Neural progenitor cell (in vitro differentiated cells): ENCODE measurements around the gene TMEM178B. TPM values are rescaled to one million over a fixed set of nuclear protein-coding genes. Genes with fewer than 3 reads are reported as not detected.

Source experiments
- DNase-seq: peaks from one replicate; pipeline ENCODE4 v3.0.0-alpha.2; 2016; ENCODE audit warnings: low spot score
- H2AFZ ChIP-seq: fragments of 200-600 bp; sonication (generic); replicated peaks from 2 replicates; pipeline ENCODE4 v1.6.1; 2016; ENCODE audit warnings: antibody characterized with exemption
- H3F3A ChIP-seq: fragments of 200-600 bp; sonication (generic); 2 replicates; pipeline ENCODE4 v1.6.1; 2016; ENCODE audit warnings: antibody characterized with exemption, low read depth
- H3K27ac ChIP-seq: fragments of 200-600 bp; sonication (generic); 2 replicates; pipeline ENCODE4 v1.5.1; 2016; ENCODE audit warnings: mild to moderate bottlenecking
- H3K27me3 ChIP-seq: fragments of 200-600 bp; sonication (generic); 2 replicates; pipeline ENCODE4 v1.6.1; 2016; ENCODE audit warnings: mild to moderate bottlenecking, moderate library complexity
- H3K36me3 ChIP-seq: fragments of 200-600 bp; sonication (generic); 2 replicates; pipeline ENCODE4 v1.5.1; 2016
- H3K4me1 ChIP-seq: fragments of 200-600 bp; sonication (generic); 2 replicates; pipeline ENCODE4 v1.6.1; 2016; ENCODE audit warnings: mixed run types
- H3K4me2 ChIP-seq: fragments of 200-600 bp; sonication (generic); 2 replicates; pipeline ENCODE4 v1.6.1; 2016
- H3K4me3 ChIP-seq: fragments of 200-600 bp; sonication (generic); 2 replicates; pipeline ENCODE4 v1.5.1; 2016
- H3K79me2 ChIP-seq: fragments of 200-600 bp; sonication (generic); 2 replicates; pipeline ENCODE4 v1.6.1; 2016; ENCODE audit warnings: low read depth
- H3K9ac ChIP-seq: fragments of 200-600 bp; sonication (generic); 2 replicates; pipeline ENCODE4 v1.6.1; 2016
- H3K9me3 ChIP-seq: fragments of 200-600 bp; sonication (generic); 2 replicates; pipeline ENCODE4 v1.5.1; 2016; ENCODE audit warnings: low read depth
- H4K20me1 ChIP-seq: fragments of 200-600 bp; sonication (generic); 2 replicates; pipeline ENCODE4 v1.6.1; 2016; ENCODE audit warnings: low read depth
- H3K27ac Mint-ChIP-seq: 3 replicates; pipeline ENCODE4 v1.8.0; 2021; ENCODE audit warnings: mixed read lengths
- H3K27me3 Mint-ChIP-seq: 2 replicates; pipeline ENCODE4 v1.8.0; 2022; ENCODE audit warnings: low read depth, mild to moderate bottlenecking, inconsistent platforms, moderate library complexity, mixed read lengths; ENCODE audit not compliant: insufficient read depth
- H3K36me3 Mint-ChIP-seq: 3 replicates; pipeline ENCODE4 v1.8.0; 2021; ENCODE audit warnings: mixed read lengths
- H3K4me1 Mint-ChIP-seq: 3 replicates; pipeline ENCODE4 v1.8.0; 2021; ENCODE audit warnings: mixed read lengths
- H3K4me3 Mint-ChIP-seq: 3 replicates; pipeline ENCODE4 v1.8.0; 2021; ENCODE audit warnings: mild to moderate bottlenecking, moderate library complexity, mixed read lengths
- H3K9me3 Mint-ChIP-seq: 3 replicates; pipeline ENCODE4 v1.8.0; 2020; ENCODE audit warnings: mixed read lengths
- EZH2 ChIP-seq: fragments of 200-600 bp; sonication (generic); IDR thresholded peaks from 2 replicates; pipeline ENCODE4 v1.6.1; 2017; ENCODE audit warnings: antibody characterized with exemption, mild to moderate bottlenecking, moderate library complexity
- EZH2phosphoT487 ChIP-seq: fragments of 200-600 bp; sonication (generic); IDR thresholded peaks from 2 replicates; pipeline ENCODE4 v1.6.1; 2017; ENCODE audit warnings: antibody characterized with exemption
- total RNA-seq: library from RNA; depleted of rRNA; stranded (reverse); fragments of >200 nt; gene quantifications from 2 replicates; pipeline ENCODE4 v1.2.3, GENCODE V29; 2015; ENCODE audit warnings: low replicate concordance
- TF ChIP-seq, protein P1 (sequence below): fragments of 200-600 bp; sonication (generic); IDR thresholded peaks from 2 replicates; pipeline ENCODE4 v1.5.1; 2017; ENCODE audit warnings: antibody characterized with exemption, mild to moderate bottlenecking

TMEM178B gene
- total RNA-seq, 1 donor from 2014 or later = 2.9 TPM

DNA sequence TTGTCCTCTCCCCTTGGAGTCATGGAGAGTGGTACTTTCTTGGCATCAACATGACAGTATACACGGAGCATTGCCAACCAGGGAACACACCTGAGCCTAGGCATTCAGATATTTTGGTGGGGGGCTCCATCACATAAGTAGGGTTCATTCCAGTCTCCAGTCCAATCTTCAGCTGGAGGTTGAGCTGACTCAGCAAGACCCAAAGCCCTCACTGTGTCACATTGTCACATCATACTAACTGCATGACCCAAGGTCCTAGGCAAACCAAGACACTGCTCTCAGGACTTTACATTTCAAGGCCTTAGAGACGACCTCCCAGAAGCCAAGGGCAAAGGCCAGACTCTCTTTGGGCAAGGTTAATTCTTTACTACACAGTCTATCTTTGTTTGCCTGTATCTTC is 190.1 kb downstream of the TMEM178B start:
- H3K9me3 Mint-ChIP-seq = peaks cover 1% of the 10 kb centered on the region
- TF ChIP-seq EZH2phosphoT487 = no peak
- TF ChIP-seq, protein P1, sequence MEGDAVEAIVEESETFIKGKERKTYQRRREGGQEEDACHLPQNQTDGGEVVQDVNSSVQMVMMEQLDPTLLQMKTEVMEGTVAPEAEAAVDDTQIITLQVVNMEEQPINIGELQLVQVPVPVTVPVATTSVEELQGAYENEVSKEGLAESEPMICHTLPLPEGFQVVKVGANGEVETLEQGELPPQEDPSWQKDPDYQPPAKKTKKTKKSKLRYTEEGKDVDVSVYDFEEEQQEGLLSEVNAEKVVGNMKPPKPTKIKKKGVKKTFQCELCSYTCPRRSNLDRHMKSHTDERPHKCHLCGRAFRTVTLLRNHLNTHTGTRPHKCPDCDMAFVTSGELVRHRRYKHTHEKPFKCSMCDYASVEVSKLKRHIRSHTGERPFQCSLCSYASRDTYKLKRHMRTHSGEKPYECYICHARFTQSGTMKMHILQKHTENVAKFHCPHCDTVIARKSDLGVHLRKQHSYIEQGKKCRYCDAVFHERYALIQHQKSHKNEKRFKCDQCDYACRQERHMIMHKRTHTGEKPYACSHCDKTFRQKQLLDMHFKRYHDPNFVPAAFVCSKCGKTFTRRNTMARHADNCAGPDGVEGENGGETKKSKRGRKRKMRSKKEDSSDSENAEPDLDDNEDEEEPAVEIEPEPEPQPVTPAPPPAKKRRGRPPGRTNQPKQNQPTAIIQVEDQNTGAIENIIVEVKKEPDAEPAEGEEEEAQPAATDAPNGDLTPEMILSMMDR = no peak
- TF ChIP-seq EZH2 = no peak
- no peak overlapping the region for H3K4me3 Mint-ChIP-seq

DNA sequence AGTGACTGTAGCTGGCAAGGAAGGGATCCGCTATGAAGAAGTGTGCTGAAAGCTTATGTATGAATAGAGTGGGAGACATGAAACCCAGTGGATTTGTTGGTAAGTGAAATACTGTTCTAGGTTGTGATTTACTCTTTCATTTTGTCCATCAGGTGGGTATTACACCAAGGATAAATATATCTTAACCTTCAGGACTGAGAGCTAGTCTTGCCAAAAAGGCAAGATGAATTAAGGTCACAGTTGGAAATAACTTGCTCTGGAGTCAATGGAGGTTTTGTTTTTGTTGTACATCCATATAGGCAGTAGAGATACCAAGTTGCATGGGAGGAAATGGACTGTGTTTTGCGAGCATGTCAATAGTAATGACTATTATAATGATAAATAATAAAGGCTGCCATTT is 190.6 kb downstream of the TMEM178B start:
- no peaks in the 10 kb centered on the region for H3F3A ChIP-seq
- TF ChIP-seq EZH2phosphoT487 (no peak), EZH2 (no peak)
- TF ChIP-seq, protein P1 = no peak
- no peak overlapping the region for H3K9ac ChIP-seq
- no peak overlapping the region for H3K4me2 ChIP-seq
- H3K4me1 Mint-ChIP-seq = peaks cover 12% of the 10 kb centered on the region
- no peaks in the 10 kb centered on the region for H3K36me3 Mint-ChIP-seq
- H3K36me3 ChIP-seq = no peaks in the 10 kb centered on the region
- H3K79me2 ChIP-seq = no peaks in the 10 kb centered on the region
- no peak overlapping the region for H3K27ac ChIP-seq
- H3K4me3 Mint-ChIP-seq = no peak overlapping the region
- H3K27me3 ChIP-seq = no peaks in the 10 kb centered on the region
- no peak for DNase-seq
- H4K20me1 ChIP-seq = no peaks in the 10 kb centered on the region
- no peaks in the 10 kb centered on the region for H3K9me3 ChIP-seq
- H3K9me3 Mint-ChIP-seq = no peaks in the 10 kb centered on the region
- no peak overlapping the region for H2AFZ ChIP-seq
- peak overlapping the region; percentile 77 for H3K27ac Mint-ChIP-seq
- H3K27me3 Mint-ChIP-seq = no peaks in the 10 kb centered on the region
- no peak overlapping the region for H3K4me3 ChIP-seq
- H3K4me1 ChIP-seq = no peaks in the 10 kb centered on the region

More for the DNA sequence above, 190.1 kb downstream of the TMEM178B start:
- Mint-ChIP-seq H3K27ac (peak overlapping the region; percentile 77), H3K36me3 (no peaks in the 10 kb centered on the region), H3K27me3 (no peaks in the 10 kb centered on the region), H3K4me1 (peaks cover 12% of the 10 kb centered on the region)
- H3K4me1 ChIP-seq = no peaks in the 10 kb centered on the region
- no peaks in the 10 kb centered on the region for H3K79me2 ChIP-seq
- no peaks in the 10 kb centered on the region for H4K20me1 ChIP-seq
- no peak for DNase-seq
- no peaks in the 10 kb centered on the region for H3K27me3 ChIP-seq
- H3K27ac ChIP-seq = no peak overlapping the region
- no peak overlapping the region for H3K4me3 ChIP-seq
- no peaks in the 10 kb centered on the region for H3F3A ChIP-seq
- no peak overlapping the region for H2AFZ ChIP-seq
- no peaks in the 10 kb centered on the region for H3K36me3 ChIP-seq
- no peak overlapping the region for H3K9ac ChIP-seq
- H3K4me2 ChIP-seq = no peak overlapping the region
- peaks cover 3% of the 10 kb centered on the region for H3K9me3 ChIP-seq

DNA sequence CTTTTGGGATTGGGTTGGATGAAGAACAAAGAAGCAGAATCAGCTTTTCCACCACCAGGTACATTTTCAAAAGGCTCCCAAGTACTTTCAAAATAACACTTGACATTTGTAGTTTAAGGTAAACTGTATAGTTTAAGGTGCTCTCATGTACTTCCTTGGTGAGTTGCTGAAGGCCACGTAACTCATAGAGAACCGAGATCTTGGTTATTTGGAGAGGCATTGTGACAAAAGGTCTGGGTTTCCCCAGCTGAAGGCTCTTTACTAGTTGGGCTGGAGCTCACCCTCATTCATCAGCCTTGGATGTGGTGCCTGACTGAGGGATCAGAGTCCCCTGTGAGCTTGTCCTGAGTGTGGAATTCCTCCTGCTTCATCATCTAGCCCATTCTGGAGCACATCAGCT is 191.8 kb downstream of the TMEM178B start:
- Mint-ChIP-seq H3K9me3 (no peaks in the 10 kb centered on the region), H3K4me1 (peaks cover 12% of the 10 kb centered on the region), H3K4me3 (no peak overlapping the region), H3K27ac (no peak overlapping the region), H3K27me3 (no peaks in the 10 kb centered on the region), H3K36me3 (no peaks in the 10 kb centered on the region)
- Histone ChIP-seq H3K27me3 (no peaks in the 10 kb centered on the region), H3K79me2 (no peaks in the 10 kb centered on the region), H3F3A (no peaks in the 10 kb centered on the region), H3K36me3 (no peaks in the 10 kb centered on the region), H2AFZ (no peak overlapping the region), H4K20me1 (no peaks in the 10 kb centered on the region), H3K27ac (no peak overlapping the region), H3K4me1 (no peaks in the 10 kb centered on the region), H3K4me3 (no peak overlapping the region), H3K9ac (no peak overlapping the region), H3K4me2 (no peak overlapping the region), H3K9me3 (no peaks in the 10 kb centered on the region)
- no peak for DNase-seq
- TF ChIP-seq EZH2 = no peak
- TF ChIP-seq, protein P1 = no peak

DNA sequence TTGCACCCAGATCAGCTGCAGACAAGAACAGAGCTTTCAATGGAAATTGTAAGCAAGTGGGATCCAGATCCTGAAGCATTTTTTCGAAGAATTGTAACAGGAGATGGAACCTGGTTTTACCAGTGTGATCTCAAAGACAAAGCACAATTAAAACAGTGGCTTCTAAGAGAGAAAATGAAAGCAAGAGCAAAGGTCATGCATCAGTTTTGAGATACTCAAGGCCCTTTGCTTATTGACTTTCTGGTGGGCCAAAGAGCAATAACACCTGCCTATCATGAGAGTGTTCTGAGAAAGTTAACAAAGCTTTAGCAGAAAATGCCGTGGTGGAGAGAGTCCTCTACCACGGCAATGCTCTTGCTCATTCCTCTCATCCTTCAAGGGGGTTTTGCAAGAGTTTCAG is 194.8 kb downstream of the TMEM178B start:
- Mint-ChIP-seq H3K4me1 (no peaks in the 10 kb centered on the region), H3K36me3 (no peaks in the 10 kb centered on the region), H3K9me3 (no peaks in the 10 kb centered on the region), H3K27ac (no peak overlapping the region), H3K4me3 (no peak overlapping the region), H3K27me3 (no peaks in the 10 kb centered on the region)
- Histone ChIP-seq H3K9ac (no peak overlapping the region), H3K4me3 (no peak overlapping the region), H3K4me2 (no peak overlapping the region), H2AFZ (no peak overlapping the region), H3K79me2 (no peaks in the 10 kb centered on the region), H3K27ac (no peak overlapping the region), H3K27me3 (no peaks in the 10 kb centered on the region), H3K36me3 (no peaks in the 10 kb centered on the region), H3F3A (no peaks in the 10 kb centered on the region), H3K4me1 (no peaks in the 10 kb centered on the region), H3K9me3 (no peaks in the 10 kb centered on the region), H4K20me1 (no peaks in the 10 kb centered on the region)
- no peak for DNase-seq
- TF ChIP-seq EZH2 (no peak), EZH2phosphoT487 (no peak)
- TF ChIP-seq, protein P1 = no peak
